ENCODE data around the gene SV2C.

DNA sequence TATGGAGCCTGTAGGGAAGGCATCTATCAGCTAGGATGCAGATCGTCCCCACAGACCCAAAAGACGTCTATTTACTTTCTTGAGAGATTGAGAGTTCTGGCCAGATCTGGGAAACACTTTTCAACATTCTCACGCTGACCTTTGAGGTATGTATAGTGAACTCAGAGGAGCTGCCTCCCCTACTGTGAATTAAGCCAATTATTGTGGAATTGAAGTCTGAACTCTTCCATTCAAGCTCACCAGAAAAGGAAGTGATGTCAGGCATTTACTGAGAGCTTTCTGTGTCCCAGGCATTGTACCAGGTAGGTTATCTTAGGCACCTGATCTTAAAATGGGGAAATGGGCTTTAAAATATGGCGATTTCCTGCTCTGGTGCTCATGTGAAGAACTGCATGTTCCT lies 136.5 kb downstream of the SV2C start:
- no peak for TF ChIP-seq CTCF (optimal IDR thresholded peaks at IDR 0.05 in 1 of 3, IDR thresholded peaks at IDR 0.05 in 1 of 3, conservative IDR thresholded peaks at IDR 0.05 in 1 of 3; ENCODE audit: extremely low read depth in 1 of 3, insufficient read depth in 2 of 3, low read length in 3 of 3)
- TF ChIP-seq EZH2 (IDR thresholded peaks at IDR 0.05; ENCODE audit: low read length): no peak

All from keratinocyte (primary cell).